Measurements from ENCODE around the gene KARS1.

Gene KARS1

GRCh38 chr16:75578725-75579124, 68.7 kb downstream of the KARS1 start:
- no peak for DNase-seq

GRCh38 chr16:75578212-75578611, 69.3 kb downstream of the KARS1 start:
- DNase-seq = no peak

Data from NCI-H187 treated with DMSO at 0.1 percent for 48 hours (cell line).